GM12878 (cell line): ENCODE data around the gene RAI2. TPM values are rescaled to one million over a fixed set of nuclear protein-coding genes. Genes with fewer than 3 reads are reported as not detected.

Source experiments
- CBX3 ChIP-seq: fragments of 200-600 bp; sonication (generic); IDR thresholded peaks from 2 replicates; pipeline ENCODE4 v1.6.1; 2016; ENCODE audit warnings: low read depth, borderline replicate concordance
- IKZF2 ChIP-seq, 2 experiments: fragments of 450-650 bp; IDR thresholded peaks; 2 replicates each; pipeline ENCODE4 v1.6.1; 2017; ENCODE audit warnings: mild to moderate bottlenecking in 2 of 2, moderate library complexity in 2 of 2
- JUND ChIP-seq: IDR thresholded peaks from 2 replicates; pipeline ENCODE4 v1.6.1; 2012; ENCODE audit warnings: low read depth, mild to moderate bottlenecking, low read length, improper control_type of control experiment, moderate library complexity
- NBN ChIP-seq: fragments of 450-650 bp; IDR thresholded peaks from 2 replicates; pipeline ENCODE4 v1.6.1; 2016
- SP1 ChIP-seq: IDR thresholded peaks from one replicate; pipeline ENCODE4 v1.6.1; 2011; ENCODE audit warnings: low read depth, low read length
- SREBF2 ChIP-seq: IDR thresholded peaks from 2 replicates; pipeline ENCODE4 v1.6.1; 2012; ENCODE audit warnings: mild to moderate bottlenecking, low read length
- STAT3 ChIP-seq: IDR thresholded peaks from 2 replicates; pipeline ENCODE4 v1.6.1; 2011; ENCODE audit warnings: low read depth, low read length, improper control_type of control experiment
- ZNF24 ChIP-seq: fragments of 450-650 bp; IDR thresholded peaks from 2 replicates; pipeline ENCODE4 v1.6.1; 2017; ENCODE audit warnings: antibody characterized with exemption, mild to moderate bottlenecking
- polyA plus RNA-seq, 11 experiments: library from polyadenylated mRNA; depleted of rRNA in 4 of 11; unstranded in 6 of 11; stranded (reverse) in 5 of 11; fragments of >200 nt; fragmentation: Nextera tagmentation in 4 of 11; fragmentation: Illumina TruSeq in 1 of 11; extraction: Ambion mirVana in 4 of 11; extraction: Trizol in 1 of 11; gene quantifications; 1 replicate in 1 of 11; 2 replicates in 10 of 11; pipeline versions ENCODE4 v1.2.1 to v1.2.3, GENCODE V29; 2011 to 2016; ENCODE audit warnings: inconsistent platforms in 2 of 11, missing spikeins in 2 of 11, low read depth in 1 of 11
- total RNA-seq, 4 experiments: library from RNA; depleted of rRNA in 3 of 4; stranded (reverse); fragments of >200 nt in 3 of 4; fragmentation: Illumina TruSeq in 1 of 4; extraction: Trizol in 1 of 4; gene quantifications; 2 replicates each; pipeline versions ENCODE4 v1.2.1 to v1.2.3, GENCODE V29; 2013 to 2021
- TF ChIP-seq, protein P1 (sequence below): fragments of 450-650 bp; IDR thresholded peaks from 2 replicates; pipeline ENCODE4 v1.6.1; 2017; ENCODE audit warnings: mild to moderate bottlenecking, moderate library complexity
- TF ChIP-seq, protein P2 (sequence below): IDR thresholded peaks from 2 replicates; pipeline ENCODE4 v1.6.1; 2011; ENCODE audit warnings: low read depth, low read length, improper control_type of control experiment, borderline replicate concordance

Gene RAI2
- total and polyA plus RNA-seq, 10 of the 15 experiments (the other 5 are each of a cell fraction or from before 2014, with no cell fraction given), result not detected

DNA sequence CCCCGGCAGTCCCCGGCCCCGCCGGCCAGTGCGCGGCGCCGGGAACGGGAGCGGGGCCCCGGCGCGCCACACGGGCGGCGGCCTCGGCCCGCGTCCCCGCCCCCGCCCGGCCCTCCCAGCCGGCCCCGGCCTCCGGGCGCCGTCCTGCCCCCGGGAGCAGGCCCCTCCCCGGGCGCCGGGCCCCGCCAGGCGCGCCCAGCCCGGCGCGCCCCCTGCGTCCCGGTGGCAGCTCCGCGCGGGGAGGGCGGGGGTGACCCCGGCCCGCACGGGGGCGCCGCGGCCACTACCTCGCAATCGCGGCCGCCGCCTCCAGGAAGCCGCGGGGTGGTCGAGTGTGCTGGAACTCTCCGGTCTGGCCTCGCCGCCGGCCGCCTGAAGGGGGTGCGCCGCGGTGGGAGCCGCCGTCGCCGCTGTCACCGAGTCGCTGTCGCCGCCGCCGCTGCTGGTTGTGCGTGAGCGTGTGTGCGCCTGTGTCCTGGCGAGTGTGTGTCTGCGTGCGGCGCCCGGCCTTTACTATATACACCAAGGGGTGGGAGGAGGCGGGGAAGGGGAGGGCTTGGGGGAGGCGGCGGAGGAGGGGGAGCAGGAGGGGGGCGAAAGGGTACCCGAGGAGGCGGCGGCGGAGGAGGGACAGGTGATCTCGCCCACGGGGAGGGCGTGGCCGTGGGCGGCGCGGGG, at the start of gene RAI2 (continued):
- TF ChIP-seq, protein P1, sequence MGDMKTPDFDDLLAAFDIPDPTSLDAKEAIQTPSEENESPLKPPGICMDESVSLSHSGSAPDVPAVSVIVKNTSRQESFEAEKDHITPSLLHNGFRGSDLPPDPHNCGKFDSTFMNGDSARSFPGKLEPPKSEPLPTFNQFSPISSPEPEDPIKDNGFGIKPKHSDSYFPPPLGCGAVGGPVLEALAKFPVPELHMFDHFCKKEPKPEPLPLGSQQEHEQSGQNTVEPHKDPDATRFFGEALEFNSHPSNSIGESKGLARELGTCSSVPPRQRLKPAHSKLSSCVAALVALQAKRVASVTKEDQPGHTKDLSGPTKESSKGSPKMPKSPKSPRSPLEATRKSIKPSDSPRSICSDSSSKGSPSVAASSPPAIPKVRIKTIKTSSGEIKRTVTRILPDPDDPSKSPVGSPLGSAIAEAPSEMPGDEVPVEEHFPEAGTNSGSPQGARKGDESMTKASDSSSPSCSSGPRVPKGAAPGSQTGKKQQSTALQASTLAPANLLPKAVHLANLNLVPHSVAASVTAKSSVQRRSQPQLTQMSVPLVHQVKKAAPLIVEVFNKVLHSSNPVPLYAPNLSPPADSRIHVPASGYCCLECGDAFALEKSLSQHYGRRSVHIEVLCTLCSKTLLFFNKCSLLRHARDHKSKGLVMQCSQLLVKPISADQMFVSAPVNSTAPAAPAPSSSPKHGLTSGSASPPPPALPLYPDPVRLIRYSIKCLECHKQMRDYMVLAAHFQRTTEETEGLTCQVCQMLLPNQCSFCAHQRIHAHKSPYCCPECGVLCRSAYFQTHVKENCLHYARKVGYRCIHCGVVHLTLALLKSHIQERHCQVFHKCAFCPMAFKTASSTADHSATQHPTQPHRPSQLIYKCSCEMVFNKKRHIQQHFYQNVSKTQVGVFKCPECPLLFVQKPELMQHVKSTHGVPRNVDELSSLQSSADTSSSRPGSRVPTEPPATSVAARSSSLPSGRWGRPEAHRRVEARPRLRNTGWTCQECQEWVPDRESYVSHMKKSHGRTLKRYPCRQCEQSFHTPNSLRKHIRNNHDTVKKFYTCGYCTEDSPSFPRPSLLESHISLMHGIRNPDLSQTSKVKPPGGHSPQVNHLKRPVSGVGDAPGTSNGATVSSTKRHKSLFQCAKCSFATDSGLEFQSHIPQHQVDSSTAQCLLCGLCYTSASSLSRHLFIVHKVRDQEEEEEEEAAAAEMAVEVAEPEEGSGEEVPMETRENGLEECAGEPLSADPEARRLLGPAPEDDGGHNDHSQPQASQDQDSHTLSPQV, result no peak
- no peak for TF ChIP-seq SP1
- TF ChIP-seq NBN, result no peak
- TF ChIP-seq CBX3, result no peak
- TF ChIP-seq, protein P2, sequence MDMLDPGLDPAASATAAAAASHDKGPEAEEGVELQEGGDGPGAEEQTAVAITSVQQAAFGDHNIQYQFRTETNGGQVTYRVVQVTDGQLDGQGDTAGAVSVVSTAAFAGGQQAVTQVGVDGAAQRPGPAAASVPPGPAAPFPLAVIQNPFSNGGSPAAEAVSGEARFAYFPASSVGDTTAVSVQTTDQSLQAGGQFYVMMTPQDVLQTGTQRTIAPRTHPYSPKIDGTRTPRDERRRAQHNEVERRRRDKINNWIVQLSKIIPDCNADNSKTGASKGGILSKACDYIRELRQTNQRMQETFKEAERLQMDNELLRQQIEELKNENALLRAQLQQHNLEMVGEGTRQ, result no peak
- TF ChIP-seq IKZF2 (IDR thresholded peaks at IDR 0.05), result no peak
- TF ChIP-seq SREBF2, result no peak
- no peak for TF ChIP-seq STAT3
- no peak for TF ChIP-seq JUND
- no peak for TF ChIP-seq ZNF24
- TF ChIP-seq, all 136 proteins: peak for 0
